Body of pancreas (tissue), 4 donors: ENCODE measurements around the gene CDRT15. TPM values are rescaled to one million over a fixed set of nuclear protein-coding genes. Genes with fewer than 3 reads are reported as not detected.

Source experiments
- ATAC-seq: fragments of 150-250 bp; one replicate; pipeline ENCODE4 v1.9.1; 2016
- DNase-seq, 4 donors: peaks; one replicate each; pipeline ENCODE4 v3.0.0-alpha.2; 2019
- H3K27ac ChIP-seq, 4 donors: fragments of 200-600 bp; sonication (generic); 1 replicate in 3 of 4; 2 replicates in 1 of 4; pipeline versions ENCODE4 v1.5.1 to v1.6.1; 2016 to 2019; ENCODE audit warnings: mild to moderate bottlenecking in 1 of 4, mixed read lengths in 1 of 4, moderate library complexity in 1 of 4
- H3K27me3 ChIP-seq, 2 donors: fragments of 200-600 bp; sonication (generic); one replicate each; pipeline ENCODE4 v1.6.0; 2016; ENCODE audit warnings: mild to moderate bottlenecking in 1 of 2
- H3K36me3 ChIP-seq, 2 donors: fragments of 200-600 bp; sonication (generic); replicated peaks in 1 of 2; 2 replicates each; pipeline ENCODE4 v1.5.1; 2016; ENCODE audit warnings: low read depth in 2 of 2; ENCODE audit not compliant: insufficient read depth in 1 of 2
- H3K4me1 ChIP-seq: fragments of 200-600 bp; sonication (generic); one replicate; pipeline ENCODE4 v1.6.0; 2016
- H3K4me3 ChIP-seq, 2 donors: fragments of 200-600 bp; sonication (generic); 1 replicate in 1 of 2; 2 replicates in 1 of 2; pipeline ENCODE4 v1.5.1; 2016 to 2019
- H3K9me3 ChIP-seq, 3 donors: fragments of 200-600 bp; sonication (generic); 1 replicate in 2 of 3; 2 replicates in 1 of 3; pipeline ENCODE4 v1.5.1; 2016
- CTCF ChIP-seq, 7 experiments: fragments of 450-650 bp in 4 of 7; fragments of 200-600 bp in 3 of 7; sonication (generic) in 3 of 7; IDR thresholded peaks; one replicate each; pipeline ENCODE4 v1.5.1; 2016 to 2019; ENCODE audit warnings: antibody characterized with exemption in 7 of 7
- POLR2A ChIP-seq, 3 donors: fragments of 450-650 bp; IDR thresholded peaks; one replicate each; pipeline ENCODE4 v1.6.1; 2016; ENCODE audit warnings: antibody characterized with exemption in 3 of 3, mild to moderate bottlenecking in 2 of 3
- WGBS, 2 donors: methylation state at CpG; one replicate each; pipeline ENCODE4 v1.1.5; 2017; 5-methylcytosine and 5-hydroxymethylcytosine counted together
- intact Hi-C: fragments of 100-400 bp; cut with DNase I; formaldehyde crosslinking; loops from one replicate; pipeline ENCODE4 v1.15.1; 2023
- total RNA-seq, 2 donors: library from RNA; depleted of rRNA; stranded (reverse); fragments of >200 nt; gene quantifications; one replicate each; pipeline ENCODE4 v1.1.0, GENCODE V29; 2016

CDRT15 gene
- total RNA-seq, 2 donors from 2014 or later = not detected

DNA sequence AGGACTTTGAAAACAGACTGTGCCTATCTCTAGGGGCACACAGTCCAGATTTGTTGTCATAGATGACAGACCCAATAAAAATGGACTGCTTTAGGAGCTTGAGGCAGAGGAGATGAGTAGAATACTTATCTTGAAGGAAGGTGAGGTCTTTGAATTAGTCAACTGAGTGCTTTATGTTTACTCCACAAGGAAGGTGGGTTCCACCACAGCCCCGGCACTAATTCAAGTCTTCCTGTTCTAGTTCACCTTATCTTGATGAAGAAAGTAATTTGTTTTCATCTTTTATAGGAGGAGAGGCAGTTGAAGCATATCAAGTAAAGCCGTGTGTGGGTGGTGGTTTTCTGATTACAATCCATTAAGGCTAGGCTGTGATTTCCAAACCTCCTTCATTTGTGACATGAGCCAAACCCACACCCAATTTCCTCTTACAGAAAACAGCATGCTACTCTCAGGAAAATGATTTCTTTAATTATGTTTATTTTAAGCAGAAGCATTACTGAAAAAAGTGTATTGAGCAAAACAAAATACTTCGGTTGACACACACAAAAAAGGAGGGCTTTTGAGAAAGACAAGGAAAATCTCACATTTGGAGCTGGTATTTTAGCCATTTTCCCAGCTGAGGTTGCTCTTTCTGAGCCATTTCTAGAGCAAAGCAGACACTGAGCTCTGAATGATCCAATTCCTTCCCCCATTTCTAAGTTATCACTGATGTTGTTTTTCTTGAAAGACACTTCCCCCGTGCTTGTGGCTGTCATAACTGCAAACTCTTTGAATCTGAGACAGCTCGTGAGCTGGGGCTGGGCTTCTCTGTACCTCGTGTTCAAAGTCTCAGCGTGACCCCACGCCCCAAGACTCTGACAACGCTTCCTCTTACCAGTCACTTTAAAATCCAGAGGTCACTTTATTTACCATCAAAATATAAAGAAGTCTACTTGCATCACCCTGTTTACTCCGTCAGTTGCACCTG is 35.4 kb downstream of the CDRT15 start:
- H3K36me3 ChIP-seq = no peaks in the 10 kb centered on the region
- peaks cover 44% of the 10 kb centered on the region for H3K4me1 ChIP-seq
- H3K27me3 ChIP-seq = no peaks in the 10 kb centered on the region
- WGBS, 2 donors = 55 to 64% methylated on average over 10 of the region's 10 CpGs
- no peak for TF ChIP-seq CTCF (IDR thresholded peaks at IDR 0.05)
- no peak for TF ChIP-seq POLR2A (IDR thresholded peaks at IDR 0.05)
- intact Hi-C loops = no loop called here
- H3K9me3 ChIP-seq = no peaks in the 10 kb centered on the region
- ATAC-seq = no peak
- peak overlapping the region in 2 of 4 donors; percentile 28 to 43 for H3K27ac ChIP-seq
- peak in 1 of 4 donors; percentile 30 for DNase-seq
- H3K4me3 ChIP-seq = no peak overlapping the region

GRCh38 chr17:14200354-14200753 is 36.3 kb downstream of the CDRT15 start:
- WGBS, 2 donors = 94 to 98% methylated on average over 4 of the region's 4 CpGs
- TF ChIP-seq CTCF (IDR thresholded peaks at IDR 0.05) (no peak), POLR2A (IDR thresholded peaks at IDR 0.05) (no peak)
- H3K4me3 ChIP-seq = no peak overlapping the region
- intact Hi-C loops = no loop called here
- peak overlapping the region in 1 of 4 donors; percentile 9 for H3K27ac ChIP-seq
- ATAC-seq (no peak), DNase-seq (no peak)
- no peaks in the 10 kb centered on the region for H3K9me3 ChIP-seq
- no peaks in the 10 kb centered on the region for H3K27me3 ChIP-seq
- H3K36me3 ChIP-seq = no peaks in the 10 kb centered on the region
- H3K4me1 ChIP-seq = peaks cover 37% of the 10 kb centered on the region

- DNase-seq (no peak), ATAC-seq (no peak)
- H3K27ac ChIP-seq = no peak overlapping the region
- H3K4me3 ChIP-seq = no peak overlapping the region
- H3K9me3 ChIP-seq = no peaks in the 10 kb centered on the region
- H3K36me3 ChIP-seq = no peaks in the 10 kb centered on the region
- intact Hi-C loops = no loop called here
- TF ChIP-seq CTCF (IDR thresholded peaks at IDR 0.05) (no peak), POLR2A (IDR thresholded peaks at IDR 0.05) (no peak)
- H3K27me3 ChIP-seq = no peaks in the 10 kb centered on the region
- H3K4me1 ChIP-seq = peaks cover 35% of the 10 kb centered on the region
- 95 to 98% methylated on average over 5 of the region's 5 CpGs for WGBS, 2 donors
These were observed 37.1 kb downstream of the CDRT15 start for GRCh38 chr17:14199601-14200000.

DNA sequence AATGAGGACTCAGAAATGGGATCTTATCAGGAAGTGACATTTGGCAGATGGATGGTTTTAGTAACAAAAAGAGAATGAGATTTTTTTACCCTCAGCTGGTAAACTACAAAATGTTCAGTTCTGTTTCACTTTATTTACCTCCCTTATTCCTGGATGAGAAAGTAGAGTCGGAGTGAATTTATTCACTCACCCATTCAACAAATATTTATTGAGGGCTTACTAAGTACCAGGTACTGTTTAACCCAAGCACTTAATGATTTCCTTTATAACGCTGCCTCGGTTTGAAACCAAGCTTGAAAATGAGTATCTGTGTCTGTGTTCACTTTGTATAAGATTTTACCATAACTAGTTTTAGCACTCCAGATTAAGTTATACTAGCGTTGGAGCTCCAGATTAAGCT is 38.1 kb downstream of the CDRT15 start:
- Histone ChIP-seq H3K4me1 (peaks cover 35% of the 10 kb centered on the region), H3K27ac (peak overlapping the region in 3 of 4 donors; percentile 39 to 69 (median 53))
- intact Hi-C loops = no loop called here

More for the DNA sequence above, 38.1 kb downstream of the CDRT15 start:
- 60 to 77% methylated on average over 4 of the region's 4 CpGs for WGBS, 2 donors
- Histone ChIP-seq H3K4me3 (no peak overlapping the region), H3K36me3 (no peaks in the 10 kb centered on the region), H3K27me3 (no peaks in the 10 kb centered on the region), H3K9me3 (no peaks in the 10 kb centered on the region)
- no peak for TF ChIP-seq CTCF (IDR thresholded peaks at IDR 0.05)
- no peak for TF ChIP-seq POLR2A (IDR thresholded peaks at IDR 0.05)
- ATAC-seq (peak; percentile 33), DNase-seq (no peak)
